DMS114 treated with DMSO at 0.1 percent for 48 hours (cell line): ENCODE measurements around the gene RAF1.
"Not testable (repeated sequence)": the region's sequence is repeated elsewhere in the genome, so short reads cannot be mapped to it uniquely, and the experiment has no call there.

Experiments
- DNase-seq: peaks from one replicate; lab custom pipeline; 2025; ENCODE audit not compliant: unreplicated experiment; lab: John Stamatoyannopoulos, UW

Gene RAF1

GRCh38 chr3:12643010-12643380 lies 20.9 kb downstream of the RAF1 start:
- no peak for DNase-seq

- not testable (repeated sequence) for DNase-seq
These were observed 23.1 kb downstream of the RAF1 start for GRCh38 chr3:12640853-12641252.

GRCh38 chr3:12638105-12638504 lies 25.8 kb downstream of the RAF1 start:
- no peak for DNase-seq

GRCh38 chr3:12633108-12633507 lies 30.8 kb downstream of the RAF1 start:
- DNase-seq: no peak

GRCh38 chr3:12632523-12632922 lies 31.4 kb downstream of the RAF1 start:
- DNase-seq: no peak

- not testable (repeated sequence) for DNase-seq
These were observed 33.1 kb downstream of the RAF1 start for GRCh38 chr3:12630843-12631242.

- DNase-seq: no peak
These were observed 33.6 kb downstream of the RAF1 start for GRCh38 chr3:12630292-12630691.

GRCh38 chr3:12629560-12629959 lies 34.4 kb downstream of the RAF1 start:
- no peak for DNase-seq

- DNase-seq: no peak
These were observed 35.1 kb downstream of the RAF1 start for GRCh38 chr3:12628813-12629212.

- DNase-seq: no peak
These were observed 36.5 kb downstream of the RAF1 start for GRCh38 chr3:12627370-12627769.

- DNase-seq: not testable (repeated sequence)
These were observed 39.0 kb downstream of the RAF1 start for GRCh38 chr3:12624964-12625363.

- no peak for DNase-seq
These were observed 39.9 kb downstream of the RAF1 start for GRCh38 chr3:12624056-12624455.

GRCh38 chr3:12622335-12622734 lies 41.6 kb downstream of the RAF1 start:
- no peak for DNase-seq

GRCh38 chr3:12620729-12621128 lies 43.2 kb downstream of the RAF1 start:
- no peak for DNase-seq

- DNase-seq: no peak
These were observed 43.6 kb downstream of the RAF1 start for GRCh38 chr3:12620305-12620704.

- DNase-seq: no peak
These were observed 45.5 kb downstream of the RAF1 start for GRCh38 chr3:12618426-12618825.

- DNase-seq: no peak
These were observed 48.7 kb downstream of the RAF1 start for GRCh38 chr3:12615266-12615665.

GRCh38 chr3:12613250-12613649 lies 50.7 kb downstream of the RAF1 start:
- no peak for DNase-seq

GRCh38 chr3:12612514-12613226 lies 51.2 kb downstream of the RAF1 start:
- DNase-seq: no peak

- DNase-seq: no peak
These were observed 52.8 kb downstream of the RAF1 start for GRCh38 chr3:12611117-12611516.

GRCh38 chr3:12608376-12608775 lies 55.5 kb downstream of the RAF1 start:
- no peak for DNase-seq

- DNase-seq: no peak
These were observed 59.9 kb downstream of the RAF1 start for GRCh38 chr3:12603969-12604368.

GRCh38 chr3:12601072-12601471 lies 62.8 kb downstream of the RAF1 start:
- DNase-seq: no peak
